GM06990 (cell line): Measurements from ENCODE around the gene MAGEA11.
"Not testable (repeated sequence)": the region's sequence is repeated elsewhere in the genome, so short reads cannot be mapped to it uniquely, and the experiment has no call there.

Experiments
- DNase-seq: peaks from one replicate; pipeline ENCODE4 v3.0.0-alpha.2; 2011; ENCODE audit not compliant: insufficient read length; ENCODE audit errors: extremely low read depth
- H3K27me3 ChIP-seq: replicated peaks from 2 replicates; pipeline ENCODE4 v1.6.0; 2011; ENCODE audit warnings: low read length; ENCODE audit not compliant: control insufficient read depth, insufficient read depth
- H3K36me3 ChIP-seq: 2 replicates; pipeline ENCODE4 v1.5.1; 2011; ENCODE audit warnings: low read length; ENCODE audit not compliant: control insufficient read depth, insufficient read depth
- H3K4me3 ChIP-seq: replicated peaks from 2 replicates; pipeline ENCODE4 v1.5.1; 2011; ENCODE audit warnings: low read depth, mild to moderate bottlenecking, control low read depth, low read length
- TF ChIP-seq, protein P1 (sequence below): IDR thresholded peaks from 2 replicates; pipeline ENCODE4 v1.5.1; 2011; ENCODE audit warnings: low read length, control low read depth, mild to moderate bottlenecking, inconsistent platforms; ENCODE audit not compliant: insufficient read depth, poor library complexity, severe bottlenecking

MAGEA11 gene, protein sequence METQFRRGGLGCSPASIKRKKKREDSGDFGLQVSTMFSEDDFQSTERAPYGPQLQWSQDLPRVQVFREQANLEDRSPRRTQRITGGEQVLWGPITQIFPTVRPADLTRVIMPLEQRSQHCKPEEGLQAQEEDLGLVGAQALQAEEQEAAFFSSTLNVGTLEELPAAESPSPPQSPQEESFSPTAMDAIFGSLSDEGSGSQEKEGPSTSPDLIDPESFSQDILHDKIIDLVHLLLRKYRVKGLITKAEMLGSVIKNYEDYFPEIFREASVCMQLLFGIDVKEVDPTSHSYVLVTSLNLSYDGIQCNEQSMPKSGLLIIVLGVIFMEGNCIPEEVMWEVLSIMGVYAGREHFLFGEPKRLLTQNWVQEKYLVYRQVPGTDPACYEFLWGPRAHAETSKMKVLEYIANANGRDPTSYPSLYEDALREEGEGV

DNA sequence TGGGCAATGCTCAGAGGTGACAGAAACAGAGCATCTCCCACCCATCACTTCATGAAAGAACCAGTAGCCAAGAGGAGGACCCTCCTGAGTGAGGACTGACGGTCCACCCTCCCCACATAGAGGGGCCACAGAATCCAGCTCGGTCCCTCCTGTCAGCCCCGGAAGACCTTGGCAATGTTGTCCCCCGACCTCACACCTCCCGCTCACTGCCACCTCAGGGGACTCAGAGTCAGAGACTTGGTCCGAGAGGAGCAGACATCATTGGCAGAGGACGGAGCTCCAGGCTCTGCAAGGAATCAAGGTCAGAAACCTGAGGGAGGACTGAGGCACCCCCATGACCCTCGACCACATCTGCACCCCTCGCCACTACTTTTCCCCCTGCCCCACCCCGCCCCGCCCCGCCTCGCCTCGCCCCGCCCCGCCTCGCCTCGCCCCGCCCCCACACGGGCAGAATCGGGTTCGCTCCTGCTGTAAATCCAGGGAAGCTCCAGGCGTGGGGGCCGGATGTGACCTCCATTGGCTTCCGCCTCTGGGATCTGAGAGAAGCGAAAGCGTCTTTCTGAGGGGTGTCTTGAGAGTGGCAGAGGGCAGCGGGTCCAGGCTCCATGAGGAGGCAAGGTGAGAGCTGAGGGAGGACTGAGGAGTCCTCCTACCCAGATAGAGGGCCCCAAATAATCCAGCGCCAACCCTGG is at the start of gene MAGEA11:
Gene MAGEA11 (plus strand): TSS at position 516 of the 692 bp plus-strand sequence. CDS start 1,100 bp downstream, outside the sequence.
- no peak for DNase-seq
- TF ChIP-seq, protein P1, sequence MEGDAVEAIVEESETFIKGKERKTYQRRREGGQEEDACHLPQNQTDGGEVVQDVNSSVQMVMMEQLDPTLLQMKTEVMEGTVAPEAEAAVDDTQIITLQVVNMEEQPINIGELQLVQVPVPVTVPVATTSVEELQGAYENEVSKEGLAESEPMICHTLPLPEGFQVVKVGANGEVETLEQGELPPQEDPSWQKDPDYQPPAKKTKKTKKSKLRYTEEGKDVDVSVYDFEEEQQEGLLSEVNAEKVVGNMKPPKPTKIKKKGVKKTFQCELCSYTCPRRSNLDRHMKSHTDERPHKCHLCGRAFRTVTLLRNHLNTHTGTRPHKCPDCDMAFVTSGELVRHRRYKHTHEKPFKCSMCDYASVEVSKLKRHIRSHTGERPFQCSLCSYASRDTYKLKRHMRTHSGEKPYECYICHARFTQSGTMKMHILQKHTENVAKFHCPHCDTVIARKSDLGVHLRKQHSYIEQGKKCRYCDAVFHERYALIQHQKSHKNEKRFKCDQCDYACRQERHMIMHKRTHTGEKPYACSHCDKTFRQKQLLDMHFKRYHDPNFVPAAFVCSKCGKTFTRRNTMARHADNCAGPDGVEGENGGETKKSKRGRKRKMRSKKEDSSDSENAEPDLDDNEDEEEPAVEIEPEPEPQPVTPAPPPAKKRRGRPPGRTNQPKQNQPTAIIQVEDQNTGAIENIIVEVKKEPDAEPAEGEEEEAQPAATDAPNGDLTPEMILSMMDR = no peak
- H3K36me3 ChIP-seq = no peaks in the 10 kb centered on the region
- H3K4me3 ChIP-seq = no peak within 1 kb of the TSS
- H3K27me3 ChIP-seq = no peaks in the 10 kb centered on the region

DNA sequence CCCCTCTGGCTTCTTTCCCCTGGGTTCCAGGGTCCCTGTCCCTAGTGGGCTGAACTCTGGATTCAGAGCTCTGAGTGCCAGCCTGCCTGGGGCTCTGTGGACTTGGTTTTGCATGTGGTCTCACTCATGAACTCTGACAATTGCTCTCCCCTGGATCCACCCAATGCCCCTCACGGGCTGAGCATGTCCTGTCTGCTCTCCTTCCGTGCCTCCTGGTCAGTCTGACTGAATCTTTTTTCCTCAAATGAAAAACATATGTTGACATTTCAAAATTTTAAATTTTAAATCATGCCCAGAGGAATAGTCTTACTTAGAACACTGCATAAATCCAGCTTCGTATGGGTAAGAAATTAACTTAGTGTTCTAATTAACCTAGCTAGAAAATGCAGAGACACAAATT is 36.8 kb upstream of the MAGEA11 start:
- H3K4me3 ChIP-seq, DNase-seq, H3K27me3 ChIP-seq: not testable (repeated sequence)

DNA sequence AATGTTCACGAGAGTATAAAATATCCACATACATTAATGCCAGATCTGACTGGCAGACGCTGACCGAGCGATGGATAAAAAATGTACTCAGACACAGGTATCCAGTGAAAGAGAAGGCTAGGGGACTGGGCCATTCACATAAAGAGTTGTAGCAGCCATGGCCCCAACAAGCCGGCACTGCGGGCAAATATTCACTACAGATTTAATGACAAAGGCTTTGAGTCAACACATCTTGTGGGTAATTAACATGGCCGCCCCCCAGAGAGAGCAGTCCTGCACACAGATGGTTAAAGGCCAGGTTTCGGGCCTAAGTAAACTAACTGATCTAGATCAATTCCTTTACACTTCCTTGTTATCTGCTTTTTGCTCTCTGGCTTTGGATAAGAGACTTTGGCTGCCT is 36.3 kb upstream of the MAGEA11 start:
- not testable (repeated sequence) for H3K4me3 ChIP-seq, H3K27me3 ChIP-seq, DNase-seq, H3K36me3 ChIP-seq

More for the DNA sequence above, 36.8 kb upstream of the MAGEA11 start:
- H3K36me3 ChIP-seq = not testable (repeated sequence)

DNA sequence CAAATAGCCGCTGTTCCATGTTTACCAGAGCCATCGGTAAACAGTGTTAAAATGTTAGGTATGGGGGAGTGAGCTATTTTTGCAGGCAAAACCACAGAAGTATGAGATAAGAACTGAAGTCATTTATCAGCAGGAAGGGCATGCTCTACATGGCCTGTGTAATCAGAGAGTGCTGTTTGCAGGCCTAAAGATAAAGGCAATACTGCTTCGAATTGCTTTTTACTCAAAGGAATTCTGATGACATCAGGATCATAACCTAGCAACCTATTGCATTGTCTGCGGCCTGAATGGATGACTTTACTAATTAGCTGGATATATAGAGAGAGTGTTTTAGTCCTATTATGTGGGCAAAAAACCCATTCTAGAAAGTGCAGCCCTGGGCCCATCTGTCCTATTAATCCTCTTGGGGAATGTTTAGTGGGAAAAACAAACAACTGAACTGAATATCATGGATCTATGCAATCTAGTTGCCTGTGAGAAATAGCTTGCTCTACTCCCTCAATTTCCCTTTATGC is 32.6 kb upstream of the MAGEA11 start:
- not testable (repeated sequence) for DNase-seq, H3K27me3 ChIP-seq, H3K4me3 ChIP-seq, H3K36me3 ChIP-seq

DNA sequence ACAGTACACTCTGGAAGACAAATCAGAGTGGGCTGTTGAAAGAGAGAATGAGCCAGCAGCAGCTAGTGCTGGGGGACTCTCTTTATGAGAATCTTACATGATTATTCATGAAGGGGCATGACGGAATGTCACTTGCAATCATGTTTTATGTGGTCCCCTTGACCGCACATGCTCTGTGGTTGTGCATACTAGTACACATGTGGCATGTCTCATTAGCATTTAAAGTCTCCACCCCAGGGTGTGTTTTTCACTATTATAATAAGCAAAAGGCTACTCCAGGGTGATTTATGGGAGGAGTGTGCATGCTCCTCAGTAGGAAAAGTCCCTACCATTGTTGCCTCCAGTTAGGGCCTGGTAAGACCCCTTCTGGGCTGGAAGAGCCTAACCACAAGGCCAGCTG is 30.7 kb upstream of the MAGEA11 start:
- H3K4me3 ChIP-seq = no peak overlapping the region
- no peaks in the 10 kb centered on the region for H3K27me3 ChIP-seq
- no peak for DNase-seq
- TF ChIP-seq, protein P1 = no peak
- no peaks in the 10 kb centered on the region for H3K36me3 ChIP-seq

DNA sequence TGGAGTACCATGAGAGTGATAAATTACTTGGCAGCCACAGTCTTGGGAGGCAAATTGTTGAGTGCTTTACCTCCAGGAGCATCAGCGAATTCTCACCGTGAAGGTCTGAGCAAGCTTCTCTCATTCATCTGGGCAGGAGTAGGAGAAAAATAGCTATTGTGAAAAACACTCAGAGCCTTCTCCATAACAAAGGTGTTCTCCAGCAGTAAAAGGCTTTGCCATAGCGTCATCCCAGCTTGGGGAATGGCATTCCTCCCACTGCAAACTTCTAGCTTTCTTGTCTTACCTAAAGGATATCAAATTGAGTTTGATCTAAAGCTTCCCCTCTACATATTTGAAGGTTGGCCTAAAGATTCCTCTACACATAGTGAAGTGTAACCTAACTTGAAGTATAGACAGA is 29.8 kb upstream of the MAGEA11 start:
- Histone ChIP-seq H3K27me3 (no peaks in the 10 kb centered on the region), H3K4me3 (no peak overlapping the region), H3K36me3 (no peaks in the 10 kb centered on the region)
- no peak for DNase-seq
- TF ChIP-seq, protein P1 = no peak
